A673 (cell line): ENCODE measurements around the gene HCRTR2. TPM values are rescaled to one million over a fixed set of nuclear protein-coding genes. Genes with fewer than 3 reads are reported as not detected.

ENCODE experiments used
- Bru-seq: library from RNA; stranded (reverse); fragments of 400-500 nt; gene quantifications from one replicate; lab custom pipeline; 2021; lab: Mats Ljungman, UMichigan
- BruChase-seq, 2 experiments: library from RNA; stranded (reverse); fragments of 400-500 nt; gene quantifications; one replicate each; lab custom pipeline; 2021; lab: Mats Ljungman, UMichigan
- BruUV-seq: library from RNA; stranded (reverse); fragments of 400-500 nt; replicated peaks from 2 replicates; lab custom pipeline; 2021; lab: Mats Ljungman, UMichigan
- CTCF ChIA-PET: fragments of 300-600 bp; sonication (Branson Sonifier 250); formaldehyde crosslinking; loops from one replicate; lab custom pipeline; 2022; ENCODE audit warnings: antibody characterized with exemption; lab: Charles Lee
- POLR2A ChIA-PET: fragments of 300-600 bp; sonication (Branson Sonifier 250); formaldehyde crosslinking; loops from one replicate; lab custom pipeline; 2022; ENCODE audit warnings: antibody characterized with exemption; ENCODE audit not compliant: low non-redundant PET; lab: Charles Lee
- DNase-seq: peaks from one replicate; pipeline ENCODE4 v3.0.0-alpha.2; 2015; ENCODE audit warnings: low spot score
- H3K27ac ChIP-seq: fragments of 200-600 bp; sonication (generic); 2 replicates; pipeline ENCODE4 v1.5.1; 2016; ENCODE audit warnings: mixed run types, low read depth, mild to moderate bottlenecking, mixed read lengths, antibody characterized with exemption, low read length; ENCODE audit not compliant: poor library complexity, severe bottlenecking
- H3K27me3 ChIP-seq: fragments of 200-600 bp; sonication (generic); replicated peaks from 2 replicates; pipeline ENCODE4 v1.6.1; 2017; ENCODE audit warnings: mixed run types, low read depth, mild to moderate bottlenecking, mixed read lengths, antibody characterized with exemption, low read length; ENCODE audit not compliant: insufficient read depth, poor library complexity
- H3K36me3 ChIP-seq: fragments of 200-600 bp; sonication (generic); 2 replicates; pipeline ENCODE4 v1.6.1; 2016; ENCODE audit warnings: mixed run types, mild to moderate bottlenecking, mixed read lengths, antibody characterized with exemption, low read length; ENCODE audit not compliant: insufficient read depth, poor library complexity, severe bottlenecking
- H3K4me1 ChIP-seq: fragments of 200-600 bp; sonication (generic); 2 replicates; pipeline ENCODE4 v1.6.1; 2017; ENCODE audit warnings: mixed run types, mild to moderate bottlenecking, mixed read lengths, antibody characterized with exemption, low read length; ENCODE audit not compliant: insufficient read depth, poor library complexity, severe bottlenecking
- H3K4me3 ChIP-seq: fragments of 200-600 bp; sonication (generic); 2 replicates; pipeline ENCODE4 v1.5.1; 2016; ENCODE audit warnings: low read depth, mixed run types, mild to moderate bottlenecking, mixed read lengths, low read length; ENCODE audit not compliant: poor library complexity, severe bottlenecking
- H3K9me3 ChIP-seq: fragments of 200-600 bp; sonication (generic); 2 replicates; pipeline ENCODE4 v1.6.1; 2016; ENCODE audit warnings: mixed run types, low read depth, mild to moderate bottlenecking, mixed read lengths, antibody characterized with exemption, low read length; ENCODE audit not compliant: poor library complexity, severe bottlenecking
- EZH2 ChIP-seq: fragments of 200-600 bp; sonication (generic); IDR thresholded peaks from 2 replicates; pipeline ENCODE4 v1.6.1; 2017; ENCODE audit warnings: borderline replicate concordance, low read depth, mild to moderate bottlenecking, mixed read lengths, antibody characterized with exemption, low read length; ENCODE audit not compliant: poor library complexity, severe bottlenecking
- intact Hi-C: fragments of 100-400 bp; cut with micrococcal nuclease; formaldehyde crosslinking; loops from one replicate; pipeline ENCODE4 v1.10.0; 2022; ENCODE audit not compliant: unreplicated experiment
- long read RNA-seq: library from polyadenylated mRNA; stranded (forward); transcript quantifications from one replicate; pipeline ENCODE4 v2.0.0, GENCODE V29; 2022
- total RNA-seq: library from RNA; stranded (reverse); gene quantifications from 2 replicates; pipeline ENCODE4 v1.2.3, GENCODE V29; 2021
- TF ChIP-seq, protein P1 (sequence below): fragments of 300-800, 200-600 bp; sonication (generic); conservative IDR thresholded peaks from 2 replicates; pipeline ENCODE4 v1.5.1; 2017; ENCODE audit warnings: low read depth, mild to moderate bottlenecking, antibody characterized with exemption, low read length, moderate library complexity, mixed read lengths

Gene HCRTR2
- total RNA-seq: not detected in 2 replicates
- percentile 3 among the genes with signal in this experiment for Bru-seq, nascent RNA
- BruChase-seq, experiment 1, labeled RNA remaining after a 2-hour chase: percentile 2 among the genes with signal in this experiment
- BruChase-seq, experiment 2, labeled RNA remaining after a 6-hour chase: percentile 1 among the genes with signal in this experiment
- long read RNA-seq: 0 reads

DNA sequence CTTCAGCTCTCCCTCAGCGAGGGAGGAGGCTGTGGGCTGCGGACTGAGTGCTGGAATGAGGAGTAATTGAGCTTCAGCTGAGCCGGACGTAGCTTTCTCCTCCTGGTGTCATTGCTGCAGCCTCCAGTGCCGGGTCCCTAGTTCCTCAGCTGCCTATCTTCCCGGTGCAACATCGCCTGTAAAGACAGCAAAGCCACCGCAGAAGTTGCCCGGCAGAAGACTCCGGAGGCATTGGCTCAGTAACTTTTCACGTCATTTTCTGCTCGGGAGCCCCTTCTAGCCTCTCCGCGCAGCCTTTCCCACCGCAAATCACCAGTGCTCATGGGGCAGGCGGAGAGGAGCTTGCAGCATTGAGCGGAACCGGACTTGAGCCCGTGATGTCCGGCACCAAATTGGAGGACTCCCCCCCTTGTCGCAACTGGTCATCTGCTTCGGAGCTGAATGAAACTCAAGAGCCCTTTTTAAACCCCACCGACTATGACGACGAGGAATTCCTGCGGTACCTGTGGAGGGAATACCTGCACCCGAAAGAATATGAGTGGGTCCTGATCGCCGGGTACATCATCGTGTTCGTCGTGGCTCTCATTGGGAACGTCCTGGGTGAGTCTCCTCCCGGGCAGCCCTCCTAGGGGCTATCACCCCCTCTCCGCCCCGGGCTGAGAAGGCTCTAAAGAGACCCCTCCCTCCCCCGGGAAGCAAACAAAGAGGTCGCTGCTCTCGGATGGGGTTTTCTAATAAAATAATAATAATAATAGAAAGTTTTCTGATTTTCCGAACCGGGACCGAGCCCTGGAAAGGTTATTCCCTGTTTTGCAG, at the start of gene HCRTR2:
Gene HCRTR2, plus strand, starts transcription at position 305 of the 816 bp plus-strand sequence. Its CDS starts 73 bp downstream, at position 378.
- intact Hi-C loops: no loop called here
- Histone ChIP-seq H3K27me3 (peaks cover 40% of the 10 kb centered on the region), H3K4me3 (no peak within 1 kb of the TSS), H3K4me1 (no peaks in the 10 kb centered on the region), H3K9me3 (no peaks in the 10 kb centered on the region), H3K27ac (no peak within 1 kb of the TSS), H3K36me3 (no peaks in the 10 kb centered on the region)
- POLR2A ChIA-PET: interaction anchor here (0.5 to 0.6 kb wide), 2 partner anchors 106 to 235 kb away, joined by 5 to 6 read pairs; no protein-coding TSS in a partner anchor
- no TSS peak for BruUV-seq
- peak; percentile 4 for DNase-seq
- TF ChIP-seq EZH2: peak; percentile 81
- TF ChIP-seq, protein P1, sequence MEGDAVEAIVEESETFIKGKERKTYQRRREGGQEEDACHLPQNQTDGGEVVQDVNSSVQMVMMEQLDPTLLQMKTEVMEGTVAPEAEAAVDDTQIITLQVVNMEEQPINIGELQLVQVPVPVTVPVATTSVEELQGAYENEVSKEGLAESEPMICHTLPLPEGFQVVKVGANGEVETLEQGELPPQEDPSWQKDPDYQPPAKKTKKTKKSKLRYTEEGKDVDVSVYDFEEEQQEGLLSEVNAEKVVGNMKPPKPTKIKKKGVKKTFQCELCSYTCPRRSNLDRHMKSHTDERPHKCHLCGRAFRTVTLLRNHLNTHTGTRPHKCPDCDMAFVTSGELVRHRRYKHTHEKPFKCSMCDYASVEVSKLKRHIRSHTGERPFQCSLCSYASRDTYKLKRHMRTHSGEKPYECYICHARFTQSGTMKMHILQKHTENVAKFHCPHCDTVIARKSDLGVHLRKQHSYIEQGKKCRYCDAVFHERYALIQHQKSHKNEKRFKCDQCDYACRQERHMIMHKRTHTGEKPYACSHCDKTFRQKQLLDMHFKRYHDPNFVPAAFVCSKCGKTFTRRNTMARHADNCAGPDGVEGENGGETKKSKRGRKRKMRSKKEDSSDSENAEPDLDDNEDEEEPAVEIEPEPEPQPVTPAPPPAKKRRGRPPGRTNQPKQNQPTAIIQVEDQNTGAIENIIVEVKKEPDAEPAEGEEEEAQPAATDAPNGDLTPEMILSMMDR: no peak
- CTCF ChIA-PET: no interaction called here

GRCh38 chr6:55130806-55131324, 43.5 kb upstream of the HCRTR2 start:
- ChIA-PET POLR2A (no interaction called here), CTCF (no interaction called here)
- BruUV-seq: no TSS peak
- intact Hi-C loops: no loop called here
- Histone ChIP-seq H3K4me3 (no peak overlapping the region), H3K36me3 (no peaks in the 10 kb centered on the region), H3K4me1 (no peaks in the 10 kb centered on the region), H3K27me3 (no peaks in the 10 kb centered on the region), H3K27ac (no peak overlapping the region), H3K9me3 (no peaks in the 10 kb centered on the region)
- TF ChIP-seq, protein P1: no peak
- TF ChIP-seq EZH2: no peak
- DNase-seq: no peak

DNA sequence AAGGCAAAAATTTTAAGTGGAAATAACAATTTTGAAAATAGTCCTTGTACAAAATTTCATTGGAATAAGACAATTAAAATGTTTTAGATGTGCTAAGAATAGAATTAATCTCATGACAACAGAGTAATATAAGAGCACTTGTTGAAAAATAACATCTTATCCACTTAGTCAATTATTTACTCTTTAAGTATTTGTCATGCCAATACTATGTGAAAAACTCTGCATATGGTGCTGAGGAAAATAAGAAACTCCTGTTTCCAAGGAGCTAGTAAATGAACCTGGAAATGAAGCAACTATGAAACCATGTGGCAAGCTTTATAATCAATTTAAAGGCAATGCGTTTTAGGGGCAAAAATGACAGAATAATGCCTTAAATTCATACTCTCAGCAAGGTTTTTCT, 42.7 kb upstream of the HCRTR2 start:
- BruUV-seq: no TSS peak
- Histone ChIP-seq H3K9me3 (no peaks in the 10 kb centered on the region), H3K27ac (no peak overlapping the region), H3K4me1 (no peaks in the 10 kb centered on the region), H3K27me3 (no peaks in the 10 kb centered on the region), H3K4me3 (no peak overlapping the region), H3K36me3 (no peaks in the 10 kb centered on the region)
- intact Hi-C loops: no loop called here
- no peak for TF ChIP-seq EZH2
- TF ChIP-seq, protein P1: no peak
- DNase-seq: no peak
- ChIA-PET POLR2A (no interaction called here), CTCF (no interaction called here)
